GM19397 (cell line): ENCODE data around the gene SLC4A4.

Experiments
- ATAC-seq: cut with Tn5 transposase; IDR thresholded peaks from one replicate; pipeline ENCODE4 v1.9.1; 2021; ENCODE audit warnings: mild to moderate bottlenecking, moderate library complexity; ENCODE audit not compliant: unreplicated experiment

Gene SLC4A4

GRCh38 chr4:71356924-71357663, 18.3 kb downstream of the SLC4A4 start:
- no peak for ATAC-seq

- no peak for ATAC-seq
These were observed 22.0 kb downstream of the SLC4A4 start for GRCh38 chr4:71360844-71361243.

GRCh38 chr4:71361476-71361875, 22.7 kb downstream of the SLC4A4 start:
- ATAC-seq, result no peak

GRCh38 chr4:71366766-71367165, 27.9 kb downstream of the SLC4A4 start:
- no peak for ATAC-seq

- no peak for ATAC-seq
These were observed 28.7 kb downstream of the SLC4A4 start for GRCh38 chr4:71367546-71367945.

- ATAC-seq, result no peak
These were observed 30.1 kb downstream of the SLC4A4 start for GRCh38 chr4:71368906-71369305.

GRCh38 chr4:71369536-71369935, 30.7 kb downstream of the SLC4A4 start:
- no peak for ATAC-seq

GRCh38 chr4:71375494-71375893, 36.7 kb downstream of the SLC4A4 start:
- no peak for ATAC-seq

GRCh38 chr4:71377561-71377960, 38.7 kb downstream of the SLC4A4 start:
- no peak for ATAC-seq

- ATAC-seq, result no peak
These were observed 40.3 kb downstream of the SLC4A4 start for GRCh38 chr4:71379126-71379525.

GRCh38 chr4:71380788-71381187, 42.0 kb downstream of the SLC4A4 start:
- ATAC-seq, result no peak

GRCh38 chr4:71382125-71382899, 43.5 kb downstream of the SLC4A4 start:
- ATAC-seq, result no peak

- no peak for ATAC-seq
These were observed 44.2 kb downstream of the SLC4A4 start for GRCh38 chr4:71382900-71383560.

GRCh38 chr4:71383984-71384383, 45.2 kb downstream of the SLC4A4 start:
- ATAC-seq, result no peak

GRCh38 chr4:71389149-71389827, 50.5 kb downstream of the SLC4A4 start:
- no peak for ATAC-seq

- ATAC-seq, result no peak
These were observed 53.3 kb downstream of the SLC4A4 start for GRCh38 chr4:71392109-71392508.

- ATAC-seq, result no peak
These were observed 57.6 kb downstream of the SLC4A4 start for GRCh38 chr4:71396382-71396781.

- ATAC-seq, result no peak
These were observed 62.0 kb downstream of the SLC4A4 start for GRCh38 chr4:71400810-71401209.

- no peak for ATAC-seq
These were observed 63.8 kb downstream of the SLC4A4 start for GRCh38 chr4:71402616-71403015.

GRCh38 chr4:71404049-71404448, 65.2 kb downstream of the SLC4A4 start:
- no peak for ATAC-seq

GRCh38 chr4:71405791-71406190, 67.0 kb downstream of the SLC4A4 start:
- ATAC-seq, result no peak
